HEK293 (cell line): ENCODE data around the gene TEAD4.
A peak's percentile ranks its signal among the peaks of the same experiment; 100 is the strongest.

ENCODE experiments used
- CTCF ChIA-PET: fragments of 350-600 bp; formaldehyde crosslinking; extraction: SDS; loops from one replicate; lab custom pipeline; 2021; ENCODE audit warnings: antibody characterized with exemption; lab: Yijun Ruan, JAX
- POLR2A ChIA-PET: fragments of 300-600 bp; formaldehyde crosslinking; extraction: SDS; loops from one replicate; lab custom pipeline; 2020; ENCODE audit warnings: antibody characterized with exemption, inconsistent platforms; lab: Yijun Ruan, JAX
- H3K27ac ChIP-seq: fragments of 200-500 bp; sonication (Bioruptor generic); 2 replicates; pipeline ENCODE4 v1.5.1; 2014; ENCODE audit warnings: low read depth, low read length, control low read depth, inconsistent platforms; ENCODE audit errors: extremely low read depth
- H3K36me3 ChIP-seq, 2 experiments: fragments of 200-500 bp in 1 of 2; sonication (Bioruptor generic) in 1 of 2; 1 replicate in 1 of 2; 2 replicates in 1 of 2; pipeline ENCODE4 v1.5.1; 2014 to 2017; ENCODE audit warnings: inconsistent platforms in 2 of 2, low read length in 2 of 2; ENCODE audit not compliant: control insufficient read depth in 2 of 2, insufficient read depth in 1 of 2
- H3K4me1 ChIP-seq: fragments of 200-500 bp; sonication (Bioruptor generic); 2 replicates; pipeline ENCODE4 v1.5.1; 2014; ENCODE audit warnings: mild to moderate bottlenecking, low read length, inconsistent platforms; ENCODE audit not compliant: control insufficient read depth, insufficient read depth
- H3K4me3 ChIP-seq: 2 replicates; pipeline ENCODE4 v1.5.1; 2011; ENCODE audit warnings: low read depth, mild to moderate bottlenecking, control low read depth, low read length, moderate library complexity
- H3K9me3 ChIP-seq: fragments of 200-500 bp; sonication (Bioruptor generic); 2 replicates; pipeline ENCODE4 v1.5.1; 2014; ENCODE audit warnings: low read depth, low read length, inconsistent platforms; ENCODE audit not compliant: control insufficient read depth, insufficient read depth
- ATF2 ChIP-seq: fragments of 450-650 bp; formaldehyde crosslinking; IDR thresholded peaks from 2 replicates; pipeline ENCODE4 v1.5.1; 2016; ENCODE audit warnings: missing biosample characterization, missing genetic modification characterization, low read depth
- EGR2 ChIP-seq: fragments of 450-650 bp; formaldehyde crosslinking; IDR thresholded peaks from 2 replicates; pipeline ENCODE4 v1.5.1; 2016; ENCODE audit warnings: low read depth, missing biosample characterization, missing genetic modification characterization
- GFI1B ChIP-seq: fragments of 450-650 bp; formaldehyde crosslinking; IDR thresholded peaks from 2 replicates; pipeline ENCODE4 v1.5.1; 2016; ENCODE audit warnings: missing biosample characterization, missing genetic modification characterization
- GLIS1 ChIP-seq: fragments of 450-650 bp; formaldehyde crosslinking; IDR thresholded peaks from 2 replicates; pipeline ENCODE4 v1.5.1; 2016; ENCODE audit warnings: missing biosample characterization, missing genetic modification characterization
- KLF7 ChIP-seq: fragments of 450-650 bp; formaldehyde crosslinking; IDR thresholded peaks from 2 replicates; pipeline ENCODE4 v1.5.1; 2016; ENCODE audit warnings: missing biosample characterization, missing genetic modification characterization, borderline replicate concordance
- PRDM1 ChIP-seq: fragments of 450-650 bp; formaldehyde crosslinking; IDR thresholded peaks from 2 replicates; pipeline ENCODE4; 2016; ENCODE audit warnings: missing biosample characterization, missing genetic modification characterization
- RBAK ChIP-seq: fragments of 450-650 bp; formaldehyde crosslinking; IDR thresholded peaks from 2 replicates; pipeline ENCODE4 v1.5.1; 2016; ENCODE audit warnings: missing biosample characterization, missing genetic modification characterization
- ZBTB26 ChIP-seq: fragments of 450-650 bp; formaldehyde crosslinking; optimal IDR thresholded peaks from 2 replicates; pipeline ENCODE3; 2016; ENCODE audit warnings: missing biosample characterization, mild to moderate bottlenecking, missing genetic modification characterization
- ZNF19 ChIP-seq: fragments of 450-650 bp; formaldehyde crosslinking; IDR thresholded peaks from 2 replicates; pipeline ENCODE4; 2016; ENCODE audit warnings: missing biosample characterization, missing genetic modification characterization, low read depth
- ZNF280D ChIP-seq: fragments of 450-650 bp; formaldehyde crosslinking; IDR thresholded peaks from 2 replicates; pipeline ENCODE4 v1.5.1; 2016; ENCODE audit warnings: missing biosample characterization, missing genetic modification characterization
- ZNF324 ChIP-seq: fragments of 450-650 bp; formaldehyde crosslinking; IDR thresholded peaks from 2 replicates; pipeline ENCODE4 v1.5.1; 2016; ENCODE audit warnings: missing biosample characterization, missing genetic modification characterization
- ZNF335 ChIP-seq: fragments of 450-650 bp; formaldehyde crosslinking; conservative IDR thresholded peaks from 2 replicates; pipeline ENCODE4 v1.5.1; 2016; ENCODE audit warnings: missing biosample characterization, missing genetic modification characterization
- ZNF341 ChIP-seq: fragments of 450-650 bp; formaldehyde crosslinking; IDR thresholded peaks from 2 replicates; pipeline ENCODE4; 2016; ENCODE audit warnings: low read depth, missing biosample characterization, missing genetic modification characterization
- ZNF398 ChIP-seq: fragments of 450-650 bp; formaldehyde crosslinking; IDR thresholded peaks from 2 replicates; pipeline ENCODE4 v1.5.1; 2017; ENCODE audit warnings: missing biosample characterization, missing genetic modification characterization
- ZNF488 ChIP-seq: fragments of 450-650 bp; formaldehyde crosslinking; IDR thresholded peaks from 2 replicates; pipeline ENCODE4 v1.5.1; 2016; ENCODE audit warnings: missing biosample characterization, missing genetic modification characterization
- ZNF510 ChIP-seq: fragments of 450-650 bp; formaldehyde crosslinking; IDR thresholded peaks from 2 replicates; pipeline ENCODE4 v1.5.1; 2018; ENCODE audit warnings: mild to moderate bottlenecking, missing genetic modification characterization, missing biosample characterization; ENCODE audit not compliant: insufficient replicate concordance
- ZNF521 ChIP-seq: fragments of 450-650 bp; formaldehyde crosslinking; IDR thresholded peaks from 2 replicates; pipeline ENCODE4 v1.5.1; 2017; ENCODE audit warnings: missing biosample characterization, mild to moderate bottlenecking, missing genetic modification characterization
- ZNF549 ChIP-seq: fragments of 450-650 bp; IDR thresholded peaks from 2 replicates; pipeline ENCODE4 v1.5.1; 2018; ENCODE audit warnings: missing biosample characterization, missing genetic modification characterization, mild to moderate bottlenecking, inconsistent platforms, moderate library complexity
- ZNF580 ChIP-seq: fragments of 450-650 bp; formaldehyde crosslinking; IDR thresholded peaks from 2 replicates; pipeline ENCODE4 v1.5.1; 2016; ENCODE audit warnings: missing biosample characterization, missing genetic modification characterization
- ZNF692 ChIP-seq: fragments of 450-650 bp; formaldehyde crosslinking; IDR thresholded peaks from 2 replicates; pipeline ENCODE4 v1.5.1; 2016; ENCODE audit warnings: missing biosample characterization, missing genetic modification characterization
- ZNF707 ChIP-seq: fragments of 450-650 bp; formaldehyde crosslinking; IDR thresholded peaks from 2 replicates; pipeline ENCODE4 v1.5.1; 2016; ENCODE audit warnings: missing biosample characterization, missing genetic modification characterization

The TEAD4 gene

GRCh38 chr12:3085341-3086139, 126.3 kb downstream of the TEAD4 start:
- Histone ChIP-seq H3K9me3 (no peaks in the 10 kb centered on the region), H3K36me3 (peaks cover 0 to 13% of the 10 kb centered on the region in 2 experiments; a peak in 1 of 3 replicates), H3K4me1 (no peaks in the 10 kb centered on the region), H3K27ac (no peak overlapping the region), H3K4me3 (no peak overlapping the region)
- ChIA-PET POLR2A (no interaction called here), CTCF (interaction anchor here (0.7 kb wide), 1 partner anchor 9 kb away, joined by 6 read pairs; no protein-coding TSS in a partner anchor)
- TF ChIP-seq EGR2 (tag by site-specific recombination), result peak; percentile 48; the same call in 1 of the 2 replicates
- no peak for TF ChIP-seq KLF7 (tag by site-specific recombination)

- no peak overlapping the region for H3K4me3 ChIP-seq
- POLR2A ChIA-PET, result no interaction called here
- no peak for TF ChIP-seq ZNF341
- TF ChIP-seq ZNF19 (tag by site-specific recombination), result no peak
- TF ChIP-seq GLIS1 (tag by site-specific recombination), result no peak
- TF ChIP-seq ZNF335, result no peak
- TF ChIP-seq ZNF580 (tag by site-specific recombination), result no peak
- no peak for TF ChIP-seq ZNF488 (tag by site-specific recombination)
- TF ChIP-seq ATF2, result no peak
- no peak for TF ChIP-seq ZNF398 (tag by site-specific recombination)
- no peak for TF ChIP-seq ZBTB26 (tag by site-specific recombination)
- TF ChIP-seq ZNF521 (tag by site-specific recombination), result no peak
- TF ChIP-seq ZNF549 (tag by site-specific recombination), result no peak
- no peak for TF ChIP-seq ZNF707 (tag by site-specific recombination)
- TF ChIP-seq ZNF692 (tag by site-specific recombination), result no peak
- TF ChIP-seq RBAK (tag by site-specific recombination), result no peak
- TF ChIP-seq ZNF324 (tag by site-specific recombination), result no peak
- no peak for TF ChIP-seq GFI1B (tag by site-specific recombination)
- no peak for TF ChIP-seq ZNF280D (tag by site-specific recombination)
- TF ChIP-seq PRDM1 (tag by site-specific recombination), result no peak
- no peak for TF ChIP-seq ZNF510 (tag by site-specific recombination)
- peaks cover 0 to 13% of the 10 kb centered on the region in 2 experiments; a peak in 1 of 3 replicates for H3K36me3 ChIP-seq
- no peak overlapping the region for H3K27ac ChIP-seq
- H3K9me3 ChIP-seq, result no peaks in the 10 kb centered on the region
- CTCF ChIA-PET, result interaction anchor here (0.7 kb wide), 1 partner anchor 10 kb away, joined by 6 read pairs; no protein-coding TSS in a partner anchor
- H3K4me1 ChIP-seq, result no peaks in the 10 kb centered on the region
Measured at GRCh38 chr12:3086211-3086610, 127.0 kb downstream of the TEAD4 start.
